Liver (tissue), 3 donors: ENCODE results near the gene GOLGA6L25.
"Not testable (repeated sequence)": the region's sequence is repeated elsewhere in the genome, so short reads cannot be mapped to it uniquely, and the experiment has no call there.

ENCODE experiments used
- EGR1 ChIP-seq, 2 donors: IDR thresholded peaks; 2 replicates each; pipeline ENCODE4 v1.6.1; 2016 to 2018; ENCODE audit warnings: antibody characterized with exemption in 2 of 2, low read depth in 2 of 2
- FOXA1 ChIP-seq: IDR thresholded peaks from 2 replicates; pipeline ENCODE4 v1.6.1; 2016; ENCODE audit warnings: antibody characterized with exemption
- FOXA2 ChIP-seq: IDR thresholded peaks from 2 replicates; pipeline ENCODE4 v1.6.1; 2016; ENCODE audit warnings: antibody characterized with exemption
- JUND ChIP-seq, 2 donors: IDR thresholded peaks; 2 replicates each; pipeline ENCODE4 v1.6.1; 2016; ENCODE audit warnings: antibody characterized with exemption in 2 of 2
- RAD21 ChIP-seq, 2 donors: IDR thresholded peaks; 2 replicates each; pipeline ENCODE4 v1.6.1; 2016; ENCODE audit warnings: antibody characterized with exemption in 2 of 2, mild to moderate bottlenecking in 2 of 2
- SP1 ChIP-seq: IDR thresholded peaks from 2 replicates; pipeline ENCODE4 v1.6.1; 2018; ENCODE audit warnings: antibody characterized with exemption, mild to moderate bottlenecking
- TAF1 ChIP-seq: conservative IDR thresholded peaks from 2 replicates; pipeline ENCODE4 v1.6.1; 2016; ENCODE audit warnings: antibody characterized with exemption, mild to moderate bottlenecking
- YY1 ChIP-seq: IDR thresholded peaks from 2 replicates; pipeline ENCODE4 v1.6.1; 2016; ENCODE audit warnings: antibody characterized with exemption, mild to moderate bottlenecking
- TF ChIP-seq, protein P1 (sequence below): fragments of 150-350 bp; IDR thresholded peaks from 2 replicates; pipeline ENCODE4 v1.5.1; 2017; ENCODE audit warnings: improper control_type of control experiment, low read depth, low read length; ENCODE audit not compliant: missing input control
- TF ChIP-seq, protein P2 (sequence below): IDR thresholded peaks from 2 replicates; pipeline ENCODE4 v1.6.1; 2016; ENCODE audit warnings: antibody characterized with exemption, mild to moderate bottlenecking
- TF ChIP-seq, protein P3 (sequence below): IDR thresholded peaks from 2 replicates; pipeline ENCODE4 v1.6.1; 2016; ENCODE audit warnings: antibody characterized with exemption
- TF ChIP-seq, protein P4 (sequence below): IDR thresholded peaks from 2 replicates; pipeline ENCODE4 v1.6.1; 2016; ENCODE audit warnings: antibody characterized with exemption
- TF ChIP-seq, protein P5 (sequence below): IDR thresholded peaks from 2 replicates; pipeline ENCODE4 v1.6.1; 2016; ENCODE audit warnings: antibody characterized with exemption
- donor health status: healthy.
- donor health status: healthy.

DNA sequence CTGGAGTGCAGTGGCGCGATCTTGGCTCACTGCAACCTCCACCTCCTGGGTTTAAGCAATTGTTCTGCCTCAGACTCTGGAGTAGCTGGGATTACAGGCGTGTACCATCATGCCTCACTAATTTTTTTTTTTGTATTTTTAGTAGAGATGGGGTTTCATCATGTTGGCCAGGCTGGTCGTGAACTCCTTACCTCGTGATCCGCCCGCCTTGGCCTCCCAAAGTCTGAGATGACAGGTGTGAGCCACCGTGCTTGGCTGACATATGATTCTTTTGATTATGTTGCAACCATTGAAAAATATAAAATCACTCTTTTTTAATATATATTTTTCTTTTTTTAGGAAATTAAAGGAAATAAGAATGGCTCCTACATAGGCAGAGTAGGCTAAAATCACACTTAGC, 44.8 kb downstream of the GOLGA6L25 start:
- TF ChIP-seq, protein P1, sequence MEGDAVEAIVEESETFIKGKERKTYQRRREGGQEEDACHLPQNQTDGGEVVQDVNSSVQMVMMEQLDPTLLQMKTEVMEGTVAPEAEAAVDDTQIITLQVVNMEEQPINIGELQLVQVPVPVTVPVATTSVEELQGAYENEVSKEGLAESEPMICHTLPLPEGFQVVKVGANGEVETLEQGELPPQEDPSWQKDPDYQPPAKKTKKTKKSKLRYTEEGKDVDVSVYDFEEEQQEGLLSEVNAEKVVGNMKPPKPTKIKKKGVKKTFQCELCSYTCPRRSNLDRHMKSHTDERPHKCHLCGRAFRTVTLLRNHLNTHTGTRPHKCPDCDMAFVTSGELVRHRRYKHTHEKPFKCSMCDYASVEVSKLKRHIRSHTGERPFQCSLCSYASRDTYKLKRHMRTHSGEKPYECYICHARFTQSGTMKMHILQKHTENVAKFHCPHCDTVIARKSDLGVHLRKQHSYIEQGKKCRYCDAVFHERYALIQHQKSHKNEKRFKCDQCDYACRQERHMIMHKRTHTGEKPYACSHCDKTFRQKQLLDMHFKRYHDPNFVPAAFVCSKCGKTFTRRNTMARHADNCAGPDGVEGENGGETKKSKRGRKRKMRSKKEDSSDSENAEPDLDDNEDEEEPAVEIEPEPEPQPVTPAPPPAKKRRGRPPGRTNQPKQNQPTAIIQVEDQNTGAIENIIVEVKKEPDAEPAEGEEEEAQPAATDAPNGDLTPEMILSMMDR: not testable (repeated sequence)
- TF ChIP-seq, protein P2, sequence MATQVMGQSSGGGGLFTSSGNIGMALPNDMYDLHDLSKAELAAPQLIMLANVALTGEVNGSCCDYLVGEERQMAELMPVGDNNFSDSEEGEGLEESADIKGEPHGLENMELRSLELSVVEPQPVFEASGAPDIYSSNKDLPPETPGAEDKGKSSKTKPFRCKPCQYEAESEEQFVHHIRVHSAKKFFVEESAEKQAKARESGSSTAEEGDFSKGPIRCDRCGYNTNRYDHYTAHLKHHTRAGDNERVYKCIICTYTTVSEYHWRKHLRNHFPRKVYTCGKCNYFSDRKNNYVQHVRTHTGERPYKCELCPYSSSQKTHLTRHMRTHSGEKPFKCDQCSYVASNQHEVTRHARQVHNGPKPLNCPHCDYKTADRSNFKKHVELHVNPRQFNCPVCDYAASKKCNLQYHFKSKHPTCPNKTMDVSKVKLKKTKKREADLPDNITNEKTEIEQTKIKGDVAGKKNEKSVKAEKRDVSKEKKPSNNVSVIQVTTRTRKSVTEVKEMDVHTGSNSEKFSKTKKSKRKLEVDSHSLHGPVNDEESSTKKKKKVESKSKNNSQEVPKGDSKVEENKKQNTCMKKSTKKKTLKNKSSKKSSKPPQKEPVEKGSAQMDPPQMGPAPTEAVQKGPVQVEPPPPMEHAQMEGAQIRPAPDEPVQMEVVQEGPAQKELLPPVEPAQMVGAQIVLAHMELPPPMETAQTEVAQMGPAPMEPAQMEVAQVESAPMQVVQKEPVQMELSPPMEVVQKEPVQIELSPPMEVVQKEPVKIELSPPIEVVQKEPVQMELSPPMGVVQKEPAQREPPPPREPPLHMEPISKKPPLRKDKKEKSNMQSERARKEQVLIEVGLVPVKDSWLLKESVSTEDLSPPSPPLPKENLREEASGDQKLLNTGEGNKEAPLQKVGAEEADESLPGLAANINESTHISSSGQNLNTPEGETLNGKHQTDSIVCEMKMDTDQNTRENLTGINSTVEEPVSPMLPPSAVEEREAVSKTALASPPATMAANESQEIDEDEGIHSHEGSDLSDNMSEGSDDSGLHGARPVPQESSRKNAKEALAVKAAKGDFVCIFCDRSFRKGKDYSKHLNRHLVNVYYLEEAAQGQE: not testable (repeated sequence)
- TF ChIP-seq FOXA2; RAD21 (IDR thresholded peaks at IDR 0.05); EGR1 (IDR thresholded peaks at IDR 0.05; ENCODE audit: low read depth in 2 of 2); YY1; FOXA1; TAF1; JUND (IDR thresholded peaks at IDR 0.05); SP1: not testable (repeated sequence)
- TF ChIP-seq, protein P3, sequence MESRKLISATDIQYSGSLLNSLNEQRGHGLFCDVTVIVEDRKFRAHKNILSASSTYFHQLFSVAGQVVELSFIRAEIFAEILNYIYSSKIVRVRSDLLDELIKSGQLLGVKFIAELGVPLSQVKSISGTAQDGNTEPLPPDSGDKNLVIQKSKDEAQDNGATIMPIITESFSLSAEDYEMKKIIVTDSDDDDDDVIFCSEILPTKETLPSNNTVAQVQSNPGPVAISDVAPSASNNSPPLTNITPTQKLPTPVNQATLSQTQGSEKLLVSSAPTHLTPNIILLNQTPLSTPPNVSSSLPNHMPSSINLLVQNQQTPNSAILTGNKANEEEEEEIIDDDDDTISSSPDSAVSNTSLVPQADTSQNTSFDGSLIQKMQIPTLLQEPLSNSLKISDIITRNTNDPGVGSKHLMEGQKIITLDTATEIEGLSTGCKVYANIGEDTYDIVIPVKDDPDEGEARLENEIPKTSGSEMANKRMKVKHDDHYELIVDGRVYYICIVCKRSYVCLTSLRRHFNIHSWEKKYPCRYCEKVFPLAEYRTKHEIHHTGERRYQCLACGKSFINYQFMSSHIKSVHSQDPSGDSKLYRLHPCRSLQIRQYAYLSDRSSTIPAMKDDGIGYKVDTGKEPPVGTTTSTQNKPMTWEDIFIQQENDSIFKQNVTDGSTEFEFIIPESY: not testable (repeated sequence)
- TF ChIP-seq, protein P4, sequence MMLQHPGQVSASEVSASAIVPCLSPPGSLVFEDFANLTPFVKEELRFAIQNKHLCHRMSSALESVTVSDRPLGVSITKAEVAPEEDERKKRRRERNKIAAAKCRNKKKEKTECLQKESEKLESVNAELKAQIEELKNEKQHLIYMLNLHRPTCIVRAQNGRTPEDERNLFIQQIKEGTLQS: not testable (repeated sequence)
- TF ChIP-seq, protein P5, sequence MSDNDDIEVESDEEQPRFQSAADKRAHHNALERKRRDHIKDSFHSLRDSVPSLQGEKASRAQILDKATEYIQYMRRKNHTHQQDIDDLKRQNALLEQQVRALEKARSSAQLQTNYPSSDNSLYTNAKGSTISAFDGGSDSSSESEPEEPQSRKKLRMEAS: not testable (repeated sequence)
